DMS153 treated with DMSO at 0.1 percent for 48 hours (cell line): ENCODE measurements around the gene ANKMY1.

Source experiments
- DNase-seq: peaks from one replicate; lab custom pipeline; 2025; ENCODE audit not compliant: unreplicated experiment; lab: John Stamatoyannopoulos, UW

Gene ANKMY1

GRCh38 chr2:240557808-240558207, at the start of gene ANKMY1:
Gene ANKMY1, minus strand, starts transcription at chr2:240557988. Its CDS starts 653 bp downstream, at chr2:240557335.
- DNase-seq: no peak

GRCh38 chr2:240605867-240606743, 48.3 kb upstream of the ANKMY1 start:
- DNase-seq: no peak

- no peak for DNase-seq
These were observed 47.3 kb upstream of the ANKMY1 start for GRCh38 chr2:240604939-240605716.

- DNase-seq: no peak
These were observed 46.6 kb upstream of the ANKMY1 start for GRCh38 chr2:240604291-240604938.

- DNase-seq: no peak
These were observed 46.1 kb upstream of the ANKMY1 start for GRCh38 chr2:240603846-240604245.

- no peak for DNase-seq
These were observed 45.5 kb upstream of the ANKMY1 start for GRCh38 chr2:240603081-240603835.

GRCh38 chr2:240602266-240603050, 44.7 kb upstream of the ANKMY1 start:
- no peak for DNase-seq

- no peak for DNase-seq
These were observed 44.0 kb upstream of the ANKMY1 start for GRCh38 chr2:240601831-240602160.

GRCh38 chr2:240601061-240601830, 43.5 kb upstream of the ANKMY1 start:
- no peak for DNase-seq

- DNase-seq: no peak
These were observed 42.7 kb upstream of the ANKMY1 start for GRCh38 chr2:240600451-240600961.

- DNase-seq: no peak
These were observed 41.4 kb upstream of the ANKMY1 start for GRCh38 chr2:240599141-240599583.

GRCh38 chr2:240598311-240598911, 40.6 kb upstream of the ANKMY1 start:
- DNase-seq: no peak

GRCh38 chr2:240597419-240598181, 39.8 kb upstream of the ANKMY1 start:
- no peak for DNase-seq

GRCh38 chr2:240597054-240597418, 39.2 kb upstream of the ANKMY1 start:
- no peak for DNase-seq

- no peak for DNase-seq
These were observed 38.7 kb upstream of the ANKMY1 start for GRCh38 chr2:240596491-240596931.

GRCh38 chr2:240596080-240596460, 38.3 kb upstream of the ANKMY1 start:
- DNase-seq: no peak

- DNase-seq: no peak
These were observed 37.7 kb upstream of the ANKMY1 start for GRCh38 chr2:240595381-240596079.
